Stimulated activated CD8-positive, alpha-beta memory T cell treated with anti-CD3 and anti-CD28 coated beads, Interleukin-15, amount 100 ng/mL, for 4 hours (primary cell): Measurements from ENCODE around the gene KLHL3.

ENCODE experiments used
- DNase-seq, 2 donors: peaks; one replicate each; pipeline ENCODE4 v3.0.0-alpha.2; 2020; ENCODE audit warnings: low read depth in 2 of 2

The KLHL3 gene

GRCh38 chr5:137743031-137743640 is 7.2 kb upstream of the KLHL3 start:
- no peak for DNase-seq

GRCh38 chr5:137741718-137742117 is 5.8 kb upstream of the KLHL3 start:
- DNase-seq: no peak

- no peak for DNase-seq
These were observed 3.8 kb upstream of the KLHL3 start for GRCh38 chr5:137739737-137740136.

- no peak for DNase-seq
These were observed 3.1 kb upstream of the KLHL3 start for GRCh38 chr5:137738947-137739346.

- no peak for DNase-seq
These were observed 1.7 kb upstream of the KLHL3 start for GRCh38 chr5:137737349-137738131.

GRCh38 chr5:137736496-137736895 is 607 bp upstream of the KLHL3 start:
- no peak for DNase-seq

GRCh38 chr5:137734962-137735554 is 831 bp downstream of the KLHL3 start:
- DNase-seq: no peak

GRCh38 chr5:137734331-137734730 is 1.6 kb downstream of the KLHL3 start:
- DNase-seq: no peak

GRCh38 chr5:137733922-137734321 is 2.0 kb downstream of the KLHL3 start:
- DNase-seq: no peak

GRCh38 chr5:137733006-137733405 is 2.9 kb downstream of the KLHL3 start:
- no peak for DNase-seq

- no peak for DNase-seq
These were observed 4.7 kb downstream of the KLHL3 start for GRCh38 chr5:137731176-137731575.

GRCh38 chr5:137730336-137730735 is 5.6 kb downstream of the KLHL3 start:
- DNase-seq: no peak

- no peak for DNase-seq
These were observed 7.8 kb downstream of the KLHL3 start for GRCh38 chr5:137728048-137728447.

- no peak for DNase-seq
These were observed 8.3 kb downstream of the KLHL3 start for GRCh38 chr5:137727623-137728022.

- no peak for DNase-seq
These were observed 11.6 kb downstream of the KLHL3 start for GRCh38 chr5:137724251-137724650.

GRCh38 chr5:137718611-137719010 is 17.3 kb downstream of the KLHL3 start:
- DNase-seq: no peak

- DNase-seq: no peak
These were observed 19.6 kb downstream of the KLHL3 start for GRCh38 chr5:137716337-137716736.

- no peak for DNase-seq
These were observed 20.4 kb downstream of the KLHL3 start for GRCh38 chr5:137715456-137715855.

GRCh38 chr5:137714946-137715345 is 20.9 kb downstream of the KLHL3 start:
- DNase-seq: no peak

GRCh38 chr5:137714494-137714893 is 21.4 kb downstream of the KLHL3 start:
- no peak for DNase-seq

- no peak for DNase-seq
These were observed 23.7 kb downstream of the KLHL3 start for GRCh38 chr5:137712139-137712667.

- no peak for DNase-seq
These were observed 25.8 kb downstream of the KLHL3 start for GRCh38 chr5:137710086-137710485.
